ENCODE results near the gene FSTL4.

FSTL4 gene

DNA sequence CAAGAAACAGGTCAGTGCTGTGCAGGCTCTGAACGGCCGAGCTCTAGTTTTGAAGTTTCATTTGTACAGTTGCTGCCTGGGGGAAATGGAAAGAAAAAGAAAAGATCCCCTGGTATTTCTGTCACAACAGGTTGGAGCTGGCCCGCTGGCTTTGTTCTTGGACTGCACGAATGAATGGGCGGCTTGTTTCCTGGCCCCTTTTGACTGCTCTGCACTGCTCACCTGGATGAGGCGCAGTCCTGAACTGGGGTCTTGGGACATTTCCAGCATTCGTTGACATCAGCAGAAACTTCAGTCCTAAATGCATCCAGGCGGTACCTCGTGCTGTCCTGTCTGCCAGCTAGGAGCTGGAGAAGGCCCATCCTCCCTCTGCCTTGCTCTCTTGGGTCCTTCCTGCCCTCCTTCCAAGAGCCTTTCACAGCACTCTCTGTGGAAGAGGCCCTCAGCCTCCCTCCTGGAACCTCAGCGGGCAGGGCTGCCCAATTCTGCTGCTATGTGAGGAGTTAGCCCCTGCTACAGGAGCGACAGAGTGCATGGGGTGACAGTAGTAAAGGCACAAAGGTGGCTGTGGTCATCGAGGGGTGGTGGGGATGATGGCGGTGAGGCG is 189.2 kb downstream of the FSTL4 start:
- DNase-seq: no peak

DNA sequence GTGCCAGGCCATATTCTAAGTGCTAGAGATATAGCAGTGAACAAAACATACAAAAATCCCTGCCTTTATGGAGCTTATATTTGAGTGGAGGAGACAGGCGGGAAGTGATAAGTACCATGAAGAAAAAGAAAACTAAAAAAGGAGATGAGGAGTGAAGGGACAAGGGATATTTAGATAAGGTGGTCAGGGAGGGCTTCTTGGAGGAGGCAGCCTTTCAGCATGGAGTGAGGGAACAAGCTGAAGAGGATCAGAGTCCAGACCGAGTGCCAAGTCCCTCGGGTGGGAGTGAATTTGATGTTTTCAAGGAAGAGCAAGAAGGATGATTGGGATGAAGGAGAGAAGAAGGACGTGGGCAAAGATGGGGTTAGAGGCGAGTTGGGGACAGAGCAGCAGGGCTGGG is 190.5 kb downstream of the FSTL4 start:
- no peak for DNase-seq

DNA sequence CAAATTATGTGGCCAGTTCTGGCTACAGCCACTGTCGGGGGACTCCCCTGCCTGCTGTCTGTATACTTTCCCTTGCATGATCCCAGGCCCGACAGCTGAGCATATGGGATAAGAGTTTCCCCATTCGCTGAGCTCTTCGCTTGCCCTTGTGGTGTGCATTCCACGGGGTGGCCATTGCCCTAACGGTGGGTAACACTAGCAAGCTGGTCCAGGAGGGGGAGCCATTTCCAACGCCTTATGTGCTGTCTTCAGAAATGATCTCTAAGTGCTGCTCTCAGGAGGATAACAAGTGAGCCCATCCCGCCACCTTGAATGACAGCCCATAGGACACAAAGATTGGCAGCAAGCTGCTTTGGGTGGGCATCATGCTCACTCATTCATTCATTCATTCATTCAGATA is 190.9 kb downstream of the FSTL4 start:
- DNase-seq: peak; percentile 49

DNA sequence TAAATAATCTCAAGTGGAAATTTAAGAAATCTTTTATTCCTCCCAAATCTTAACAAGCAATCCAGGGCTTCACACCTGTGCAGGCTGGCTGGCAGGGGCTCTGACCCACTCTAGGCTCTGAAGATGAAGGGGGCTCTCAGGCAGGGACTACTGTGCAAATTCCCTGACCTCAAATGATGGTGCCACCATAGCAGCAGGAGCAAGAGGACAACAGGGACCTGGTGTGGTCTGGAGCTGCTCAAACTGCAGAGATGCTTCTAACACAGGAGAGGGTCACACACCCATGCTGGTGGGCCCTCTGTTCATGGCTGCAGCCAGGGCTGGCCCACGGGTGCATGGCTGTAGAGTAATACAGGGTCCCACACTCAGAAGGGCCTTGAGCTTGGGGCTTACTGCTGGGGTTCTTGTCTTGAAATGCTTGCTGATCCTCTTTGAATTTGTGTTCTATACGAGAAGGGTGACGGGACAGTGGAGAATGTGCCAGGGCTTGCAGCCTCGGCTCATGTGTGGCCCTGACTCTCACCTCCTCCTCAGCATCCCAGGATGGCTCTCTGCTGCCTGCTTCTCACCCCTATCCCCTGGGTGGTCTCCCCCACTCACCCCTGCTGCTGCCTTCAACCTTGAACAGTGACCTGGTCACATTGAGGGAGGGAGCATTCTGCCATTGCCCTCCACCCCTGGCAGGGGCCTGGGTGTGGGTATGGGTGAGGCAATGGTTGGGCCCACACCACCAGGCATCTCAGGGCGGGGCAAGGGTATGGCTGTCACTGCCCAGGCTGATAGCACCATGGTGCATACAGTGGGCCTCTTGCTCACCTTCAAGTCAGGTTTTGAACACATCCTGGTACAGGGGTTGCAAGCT is 191.7 kb downstream of the FSTL4 start:
- DNase-seq: no peak

DNA sequence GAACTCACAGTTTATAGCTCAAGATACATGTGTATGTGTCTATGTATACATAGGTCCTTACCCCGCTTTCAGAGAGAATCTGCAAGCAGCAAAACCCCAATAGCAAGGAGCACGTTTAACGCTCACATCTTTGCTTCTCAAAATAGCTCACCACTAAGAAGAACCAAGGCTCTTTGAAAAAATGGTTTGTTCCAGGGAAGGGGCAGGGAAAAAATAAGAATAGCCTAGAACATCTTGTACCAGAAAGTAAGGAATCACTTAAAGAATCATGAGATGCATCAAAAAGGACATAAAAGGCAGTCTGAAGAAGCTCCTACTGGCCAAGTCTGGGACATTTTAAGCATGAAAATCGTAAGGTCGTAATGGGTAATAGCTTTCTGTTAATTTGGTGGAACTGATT is 196.4 kb downstream of the FSTL4 start:
- DNase-seq: no peak

DNA sequence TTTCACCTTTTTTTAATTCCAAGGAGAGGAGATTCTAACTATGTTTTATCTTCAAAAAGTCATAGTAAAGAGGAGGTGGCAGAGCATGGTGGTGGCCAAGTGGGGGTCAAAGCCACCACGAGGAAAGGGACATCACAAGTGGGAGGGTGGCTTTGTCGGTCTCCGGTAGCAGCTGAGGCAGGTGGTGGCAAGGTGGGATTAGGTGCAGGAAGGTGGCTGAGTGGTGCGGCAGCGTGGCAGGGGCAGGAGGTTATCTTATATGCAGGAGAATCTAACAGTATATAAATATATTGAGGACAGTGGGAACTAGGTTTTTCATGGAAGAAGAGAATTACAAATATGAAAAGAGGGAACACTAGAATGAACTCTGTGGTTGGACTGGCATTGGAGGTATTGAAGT is 196.8 kb downstream of the FSTL4 start:
- DNase-seq: no peak

DNA sequence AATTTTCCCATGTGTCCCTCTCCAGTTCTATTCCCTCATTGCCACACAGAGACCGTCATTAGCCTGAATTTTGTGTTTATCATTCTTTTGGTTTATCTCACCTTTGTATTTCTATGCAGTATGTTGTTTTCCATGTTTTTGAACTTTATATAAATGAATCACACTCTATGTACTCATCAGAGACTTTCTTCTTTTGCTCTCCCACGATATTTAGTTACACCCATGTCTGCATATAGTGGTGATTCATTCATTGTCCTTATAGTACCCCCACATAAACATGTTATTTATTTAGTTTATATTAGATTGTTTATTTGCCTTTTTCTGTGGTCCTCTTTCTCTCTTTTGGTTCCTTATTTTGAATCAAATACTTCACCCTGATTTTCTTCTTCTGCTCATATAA is 199.7 kb downstream of the FSTL4 start:
- no peak for DNase-seq

DNA sequence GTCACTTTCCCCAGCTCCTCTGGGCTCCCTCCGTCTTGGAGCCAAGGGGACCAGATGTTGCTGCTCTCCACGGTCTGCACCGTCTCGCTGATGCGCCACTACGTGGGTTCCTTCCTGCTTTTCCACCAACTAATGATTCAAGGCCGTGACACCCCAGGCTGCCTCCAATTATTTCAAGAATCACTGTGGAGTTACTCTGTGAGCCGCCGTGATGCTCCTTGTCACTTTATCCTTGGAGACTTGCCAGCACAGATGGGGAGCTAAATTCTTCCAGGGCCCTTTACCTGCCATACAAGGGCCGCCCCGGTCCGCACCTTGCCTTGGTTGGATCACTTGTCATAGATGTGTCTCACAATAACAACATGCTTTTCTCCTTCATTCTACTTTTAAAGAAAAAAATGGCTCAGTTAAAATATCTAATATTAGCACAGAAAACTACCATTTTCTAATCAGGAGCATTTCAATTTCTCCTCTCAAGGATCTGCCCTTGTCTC is 202.0 kb downstream of the FSTL4 start:
- DNase-seq: no peak

DNA sequence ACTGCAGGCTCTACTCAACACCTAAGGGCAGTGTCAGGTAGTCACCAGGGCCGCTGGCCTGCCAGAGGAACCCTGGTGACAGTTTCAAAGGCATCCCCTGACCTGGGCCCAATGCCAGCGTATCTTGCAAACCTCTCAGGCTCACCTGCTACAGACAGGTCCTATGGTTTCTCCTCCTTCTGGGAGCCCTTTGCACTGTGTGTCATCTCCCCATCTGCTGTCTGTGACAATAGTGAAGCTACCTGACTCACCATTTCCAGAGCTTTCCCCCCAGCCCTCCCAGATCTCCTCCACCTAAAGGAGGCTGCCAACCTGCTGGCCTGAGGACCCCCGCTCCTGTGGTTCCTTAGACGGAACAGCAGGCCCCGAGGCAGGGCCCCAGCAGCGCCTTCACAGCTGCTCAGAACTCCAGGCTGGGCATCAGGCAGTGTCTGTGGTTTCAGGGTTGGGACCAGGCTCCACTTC is 203.1 kb downstream of the FSTL4 start:
- no peak for DNase-seq

DNA sequence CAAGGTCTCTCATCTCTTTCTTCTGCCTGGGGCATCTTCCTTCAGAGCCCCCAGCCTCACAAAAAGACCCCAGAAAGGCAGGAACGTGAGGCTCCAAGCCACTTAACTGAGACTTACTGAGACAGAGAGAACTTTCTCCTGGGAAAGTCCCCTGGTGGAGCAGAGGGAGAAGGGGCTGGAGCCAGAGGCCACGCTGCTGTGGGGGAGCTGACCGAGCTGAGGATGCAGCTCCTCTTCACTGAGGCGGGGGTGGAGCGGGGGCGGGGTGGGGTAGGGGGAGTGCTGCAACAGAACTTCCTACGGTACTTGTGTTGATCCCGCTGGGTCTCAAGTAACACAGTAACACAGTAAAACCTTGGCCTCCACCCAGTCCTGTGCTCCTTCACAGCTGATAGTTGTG is 204.0 kb downstream of the FSTL4 start:
- DNase-seq: no peak

DNA sequence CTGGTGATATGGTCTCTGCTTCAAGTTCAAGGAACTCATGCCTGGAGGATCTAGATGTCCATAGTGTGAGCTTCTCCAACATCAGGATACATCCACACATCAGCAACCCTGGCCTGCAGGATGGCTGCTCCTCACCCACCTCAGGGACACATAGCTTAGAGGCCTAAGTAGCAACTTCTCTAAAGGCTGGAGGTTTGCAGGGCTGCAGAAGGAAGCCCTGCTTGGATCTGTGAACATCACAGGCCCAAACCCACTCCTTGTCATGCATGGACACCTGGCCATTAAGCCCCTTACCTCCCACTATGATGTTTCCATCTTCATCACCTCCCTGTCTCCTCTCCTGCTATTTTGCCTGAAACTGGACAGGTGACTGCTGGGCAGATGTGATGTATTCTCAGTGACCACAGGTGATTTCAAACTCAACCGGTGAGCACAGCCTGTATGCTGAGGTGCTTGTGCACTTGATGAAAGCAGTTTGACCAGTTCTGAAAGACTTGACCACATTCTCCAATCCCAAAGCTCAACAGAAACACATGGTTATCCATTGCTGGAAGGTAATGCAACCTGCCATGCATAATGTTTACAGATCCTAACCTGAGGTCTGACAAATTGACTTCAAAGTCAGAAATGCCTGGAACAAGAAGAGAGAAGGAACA is 205.2 kb downstream of the FSTL4 start:
- DNase-seq: no peak

DNA sequence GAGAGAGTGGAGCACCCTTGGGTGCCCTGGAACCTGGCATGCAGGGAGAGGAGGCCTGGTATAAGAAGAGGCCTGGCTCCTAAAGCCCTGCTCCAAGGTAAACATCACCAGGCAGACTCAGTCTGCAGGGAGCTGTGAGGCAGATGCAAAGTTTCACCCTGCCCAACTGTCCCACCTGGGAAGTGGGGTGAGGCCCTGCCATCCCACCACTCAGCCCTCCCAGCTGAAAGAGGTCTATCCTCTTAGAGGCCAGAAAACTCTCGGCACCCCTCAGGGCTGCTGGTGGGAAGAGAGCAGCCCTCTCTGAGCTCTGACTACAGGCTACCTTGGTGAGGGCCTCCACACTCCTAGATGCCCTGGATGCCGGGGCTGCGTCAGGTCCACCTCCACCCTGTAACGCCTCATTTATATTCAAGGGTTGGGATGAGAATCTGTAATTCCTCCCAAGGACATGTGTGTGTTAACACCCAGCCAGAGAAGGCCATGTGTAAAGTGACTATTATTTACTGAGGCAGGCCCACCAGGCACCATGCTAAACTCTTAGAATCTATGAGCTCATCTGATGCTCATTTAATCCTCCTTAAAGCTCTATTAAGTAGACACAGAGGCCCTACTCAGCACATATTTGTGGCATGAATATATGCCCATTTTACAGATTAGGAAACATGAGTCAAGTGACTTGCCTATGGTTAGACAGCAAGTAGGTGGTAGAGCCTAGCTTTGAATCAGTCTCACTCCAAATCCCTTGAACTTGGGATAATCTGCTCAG is 205.9 kb downstream of the FSTL4 start:
- no peak for DNase-seq

DNA sequence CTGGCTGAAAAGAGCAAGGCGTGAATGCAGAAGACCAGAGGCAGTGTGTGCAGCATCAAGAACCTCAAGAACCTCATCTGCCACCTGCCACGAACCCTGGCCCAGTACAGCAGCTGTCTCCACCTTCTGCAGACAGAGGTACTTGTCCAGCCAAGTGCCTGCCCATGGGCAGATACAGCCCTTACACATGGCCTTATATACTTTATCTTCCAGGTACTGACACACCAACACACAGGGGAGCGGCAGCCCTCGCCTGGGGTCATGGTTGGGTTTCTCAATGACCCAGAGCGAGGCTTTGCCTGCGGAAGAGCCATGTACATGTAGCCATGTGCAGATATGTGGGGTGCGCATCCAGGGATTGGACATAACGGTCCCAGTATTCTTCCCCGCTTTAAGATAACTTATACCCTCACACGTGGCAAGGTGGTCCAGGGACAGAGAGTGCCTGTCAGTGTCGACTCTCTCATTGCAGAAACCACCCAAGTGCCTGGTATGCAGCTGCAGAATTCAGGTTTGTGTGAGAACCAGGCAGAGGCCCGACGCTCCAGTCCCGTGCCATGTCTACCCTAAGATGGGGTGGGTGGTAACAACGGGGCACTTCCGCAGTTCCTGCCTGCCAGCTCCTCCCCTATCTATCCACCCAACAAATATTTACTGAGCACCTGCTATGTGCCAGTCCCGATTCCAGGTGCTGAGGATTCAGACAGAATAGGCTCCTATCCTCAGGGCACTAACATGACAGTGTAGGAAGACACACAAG is 206.9 kb downstream of the FSTL4 start:
- no peak for DNase-seq

DNA sequence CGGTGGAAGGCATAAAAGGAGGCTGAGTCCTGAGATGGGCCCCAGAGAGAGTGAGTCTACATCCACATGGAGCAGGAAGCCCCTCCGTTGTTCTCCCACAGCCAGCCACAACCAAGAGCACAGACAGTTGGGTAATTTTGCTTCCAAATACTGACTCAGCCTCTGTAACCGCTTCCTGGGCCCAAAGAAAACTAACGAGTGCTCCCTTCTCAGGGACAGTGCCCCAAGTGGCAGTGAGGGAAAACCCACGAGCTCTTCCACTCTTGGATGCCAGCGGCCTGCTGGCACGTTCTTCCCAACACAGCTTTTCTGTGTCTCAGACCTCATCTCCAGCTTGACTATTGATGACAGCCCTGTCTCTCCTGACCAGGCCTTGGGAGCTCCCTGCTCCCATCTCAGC is 207.6 kb downstream of the FSTL4 start:
- no peak for DNase-seq

DNA sequence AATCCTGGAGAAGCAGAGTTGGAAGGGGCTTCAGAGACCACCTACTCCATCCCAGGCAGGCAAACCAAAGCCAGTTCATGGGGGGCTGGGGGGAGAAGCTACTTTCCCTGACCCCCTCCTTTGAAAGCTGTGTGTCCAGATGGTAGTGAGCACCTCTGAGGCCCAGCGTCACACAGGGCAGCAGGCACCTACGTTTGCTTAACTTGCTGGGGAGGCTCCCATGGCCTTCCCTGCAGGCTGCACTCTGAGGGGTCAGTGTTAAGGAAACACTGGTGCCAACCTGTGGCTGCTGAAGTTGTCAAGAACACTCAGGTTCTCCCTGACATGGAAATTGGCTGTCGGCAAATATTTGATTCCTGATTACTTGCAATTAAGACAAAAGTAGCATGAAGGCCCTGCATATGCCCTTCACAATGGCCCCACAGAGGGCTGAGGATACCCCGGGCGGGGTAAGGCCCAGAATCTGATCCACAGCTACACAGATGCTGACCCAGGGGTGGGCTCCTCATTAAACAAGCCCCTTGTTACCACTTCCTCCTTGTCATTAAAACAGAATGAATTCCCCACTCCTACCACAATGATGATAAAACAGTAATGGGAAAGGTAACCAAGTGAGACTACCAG is 208.5 kb downstream of the FSTL4 start:
- DNase-seq: no peak

DNA sequence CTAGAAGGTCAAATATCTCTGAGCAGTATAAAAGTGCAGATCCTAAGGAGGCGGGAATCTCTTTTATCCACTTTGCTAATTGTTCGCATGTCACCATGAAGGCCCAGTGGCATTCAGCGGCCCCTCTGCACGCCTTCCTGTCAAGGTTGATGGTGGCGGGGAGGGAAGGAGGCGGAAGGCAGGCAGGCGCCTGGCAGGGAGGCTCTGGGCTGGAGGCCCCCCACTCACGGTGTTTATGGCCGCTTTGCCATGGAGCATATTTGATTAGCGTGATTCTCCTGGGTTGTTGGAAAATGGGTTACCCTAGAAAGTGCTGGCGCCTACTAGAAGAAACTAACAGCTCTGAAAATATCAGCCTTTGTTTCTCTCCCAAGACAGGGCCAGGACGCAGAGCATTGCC is 209.6 kb downstream of the FSTL4 start:
- no peak for DNase-seq

DNA sequence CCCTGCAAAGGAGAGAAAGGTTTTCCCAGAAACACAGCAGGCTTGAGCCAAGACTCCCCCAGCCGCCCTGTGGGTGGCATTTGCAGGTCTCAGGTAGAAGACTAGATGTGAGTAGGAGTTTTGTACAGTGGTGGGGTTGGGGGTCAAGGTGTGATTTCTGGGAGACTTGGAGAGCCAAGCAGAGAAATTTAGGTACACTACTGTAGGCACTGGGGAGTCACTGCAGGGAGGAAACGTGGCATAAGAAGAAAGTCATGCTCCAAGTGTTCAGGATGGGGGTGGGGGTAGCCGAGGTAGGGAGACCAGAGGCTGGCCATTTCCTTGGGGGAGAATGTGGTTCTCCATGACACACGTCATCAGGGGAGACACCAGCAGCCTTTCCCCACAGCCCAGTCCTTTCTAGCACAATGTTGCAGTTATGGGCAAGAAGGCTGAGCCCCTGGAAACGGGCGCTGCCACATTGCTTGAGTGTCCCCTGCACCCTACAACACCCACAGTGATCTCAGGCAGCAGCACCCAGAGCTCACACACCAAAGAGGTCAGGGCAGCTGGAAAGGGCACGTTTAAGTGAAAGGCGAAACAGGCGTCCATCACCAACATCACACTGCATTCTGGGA is 210.5 kb downstream of the FSTL4 start:
- DNase-seq: no peak

DNA sequence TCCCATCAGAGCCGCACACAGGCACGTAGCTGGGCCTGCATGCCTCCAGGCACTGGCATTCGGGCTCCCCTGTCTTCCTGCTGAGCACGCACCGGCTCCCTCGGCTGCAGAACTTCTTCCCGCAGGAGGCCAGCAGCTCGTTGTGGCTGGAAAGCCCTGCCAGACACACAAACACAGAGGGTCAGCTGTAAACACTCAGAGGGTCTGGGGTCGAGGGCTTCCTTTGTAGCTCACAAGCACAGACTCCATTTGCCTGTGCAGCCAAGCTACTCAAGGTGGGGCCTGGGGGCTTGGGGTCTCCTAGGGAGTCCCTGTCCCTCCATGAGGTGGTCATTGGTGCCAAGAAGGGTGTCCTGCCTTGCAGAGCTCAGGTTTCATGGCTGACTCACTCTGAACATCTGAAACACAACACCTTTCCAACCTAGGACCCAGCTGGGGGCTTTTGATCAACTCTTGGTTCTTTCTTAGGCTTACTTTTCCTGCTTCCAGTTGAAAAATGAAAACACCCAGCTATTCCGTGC is 211.4 kb downstream of the FSTL4 start:
- no peak for DNase-seq

DNA sequence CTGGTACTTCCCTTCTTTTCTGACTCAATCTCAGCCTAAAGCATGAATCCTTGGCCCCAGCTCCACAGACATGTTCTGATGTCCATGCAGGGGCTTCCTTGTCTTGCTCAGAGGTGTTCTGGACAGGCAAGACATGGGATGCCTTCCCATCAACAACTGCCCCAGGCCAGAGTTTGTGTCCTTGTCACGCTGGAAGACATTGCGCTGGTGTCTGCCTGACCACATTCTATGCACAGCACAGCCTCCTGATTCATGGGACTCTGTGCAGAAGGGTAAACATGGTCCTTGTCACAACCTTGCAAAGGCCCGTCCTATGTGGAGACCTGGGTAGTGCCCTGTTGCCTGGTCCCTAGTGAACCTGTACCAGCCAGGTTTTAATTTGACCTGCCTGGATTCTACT is 212.2 kb downstream of the FSTL4 start:
- no peak for DNase-seq

DNA sequence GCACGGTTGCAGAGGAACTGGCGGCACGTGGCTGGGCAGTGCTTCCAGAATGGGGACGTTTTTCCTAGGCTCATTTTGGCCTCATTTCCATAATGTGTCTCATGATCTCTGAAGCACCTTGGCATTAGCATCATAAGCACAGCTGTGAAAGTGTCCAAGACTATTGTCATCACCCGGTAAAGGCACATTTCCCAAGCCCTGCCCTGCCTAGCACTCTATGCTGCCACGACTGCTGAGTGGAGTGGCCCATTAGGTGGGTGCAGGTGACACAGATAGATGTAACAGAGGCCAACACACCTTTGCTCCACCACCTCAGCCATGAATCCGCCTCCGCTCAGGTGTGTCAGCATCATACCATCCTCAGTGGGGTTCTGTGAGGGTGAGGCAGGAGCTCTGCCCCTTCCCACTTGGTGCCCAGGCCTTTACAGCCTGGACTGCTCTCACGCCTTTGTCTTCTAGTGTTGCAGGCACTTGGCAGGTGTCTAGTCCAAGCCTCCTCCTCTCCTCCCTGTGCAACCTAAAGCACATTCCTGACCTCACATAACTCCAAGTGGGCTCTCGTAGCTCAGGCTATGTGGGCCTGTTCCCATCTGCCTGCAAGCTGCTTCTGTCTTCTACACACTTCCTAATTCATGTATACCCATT is 213.0 kb downstream of the FSTL4 start:
- DNase-seq: no peak

DNA sequence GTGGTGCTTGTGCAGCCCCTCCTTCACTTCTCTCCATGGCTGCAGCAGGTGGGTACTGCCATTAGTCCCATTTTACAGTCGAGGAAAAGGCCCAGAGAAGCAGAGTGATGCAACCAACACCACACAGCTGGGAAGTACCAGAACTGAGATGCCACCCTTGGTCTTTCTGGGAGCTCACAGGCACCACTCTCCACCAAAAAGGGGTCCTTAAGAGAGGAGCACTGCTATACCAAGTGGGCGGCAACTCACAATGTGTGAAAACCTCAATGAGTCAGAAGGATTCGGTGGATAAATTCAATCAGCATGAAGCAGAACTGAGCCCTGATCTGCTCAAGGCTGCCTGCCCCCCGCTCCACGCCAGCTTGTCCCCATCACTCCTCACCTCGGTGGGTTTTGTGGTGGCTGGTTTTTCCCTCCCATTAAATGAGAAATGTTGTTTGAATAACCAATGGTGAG is 213.7 kb downstream of the FSTL4 start:
- DNase-seq: no peak

All from OCI-M1 (cell line).